ACC112 (cell line): ENCODE data around the gene C3AR1.
"Not testable (repeated sequence)": the region's sequence is repeated elsewhere in the genome, so short reads cannot be mapped to it uniquely, and the experiment has no call there.

Experiments used
- H2AFZ ChIP-seq: fragments of 200-600 bp; sonication (generic); one replicate; pipeline ENCODE4 v1.6.0; 2017; ENCODE audit warnings: antibody characterized with exemption, low read length; ENCODE audit not compliant: unreplicated experiment
- H3K27ac ChIP-seq: fragments of 200-600 bp; sonication (generic); 2 replicates; pipeline ENCODE4 v1.5.1; 2014; ENCODE audit warnings: low read depth, mild to moderate bottlenecking, antibody characterized with exemption, low read length, moderate library complexity
- H3K27me3 ChIP-seq: fragments of 200-600 bp; sonication (generic); 2 replicates; pipeline ENCODE4 v1.6.1; 2014; ENCODE audit warnings: mild to moderate bottlenecking, antibody characterized with exemption, low read length, moderate library complexity, mixed read lengths; ENCODE audit not compliant: insufficient read depth
- H3K36me3 ChIP-seq: fragments of 200-600 bp; sonication (generic); 2 replicates; pipeline ENCODE4 v1.6.1; 2016; ENCODE audit warnings: mild to moderate bottlenecking, antibody characterized with exemption, low read length, moderate library complexity, mixed read lengths; ENCODE audit not compliant: insufficient read depth
- H3K4me1 ChIP-seq: fragments of 200-600 bp; sonication (generic); one replicate; pipeline ENCODE4 v1.6.1; 2016; ENCODE audit warnings: low read length, mixed read lengths; ENCODE audit not compliant: insufficient read depth, unreplicated experiment, control insufficient read depth
- H3K4me3 ChIP-seq: fragments of 200-600 bp; sonication (generic); 2 replicates; pipeline ENCODE4 v1.5.1; 2014; ENCODE audit warnings: mild to moderate bottlenecking, low read depth, low read length
- H3K79me2 ChIP-seq: fragments of 200-600 bp; sonication (generic); one replicate; pipeline ENCODE4 v1.6.0; 2016; ENCODE audit warnings: low read length; ENCODE audit not compliant: control insufficient read depth, unreplicated experiment, insufficient read depth

The C3AR1 gene

DNA sequence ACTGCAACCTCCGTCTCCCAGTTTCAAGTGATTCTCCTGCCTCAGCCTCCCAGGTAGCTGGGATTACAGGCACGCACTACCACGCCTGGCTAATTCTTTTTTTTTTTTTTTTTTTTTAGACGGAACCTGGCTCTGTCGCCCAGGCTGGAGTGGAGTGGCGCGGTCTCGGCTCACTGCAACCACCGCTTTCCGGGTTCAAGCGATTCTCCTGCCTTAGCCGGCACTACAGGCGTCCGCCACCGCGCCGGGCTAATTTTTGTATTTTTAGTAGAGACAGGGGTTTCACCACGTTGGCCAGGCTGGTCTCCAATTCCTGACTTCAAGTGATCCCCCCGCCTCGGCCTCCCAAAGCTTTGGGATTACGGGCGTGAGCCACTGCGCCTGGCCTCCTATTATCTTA, 35.1 kb downstream of the C3AR1 start:
- H3K4me1 ChIP-seq = peaks cover 24% of the 10 kb centered on the region
- H3K79me2 ChIP-seq = peaks cover 30% of the 10 kb centered on the region
- not testable (repeated sequence) for H3K4me3 ChIP-seq, H3K27ac ChIP-seq, H3K27me3 ChIP-seq, H2AFZ ChIP-seq, H3K36me3 ChIP-seq

GRCh38 chr12:8030189-8030588, 36.0 kb downstream of the C3AR1 start:
- no peaks in the 10 kb centered on the region for H3K36me3 ChIP-seq
- no peaks in the 10 kb centered on the region for H3K27me3 ChIP-seq
- no peak overlapping the region for H2AFZ ChIP-seq
- no peak overlapping the region for H3K27ac ChIP-seq
- peaks cover 23% of the 10 kb centered on the region for H3K79me2 ChIP-seq
- H3K4me3 ChIP-seq = no peak overlapping the region
- H3K4me1 ChIP-seq = peaks cover 19% of the 10 kb centered on the region

DNA sequence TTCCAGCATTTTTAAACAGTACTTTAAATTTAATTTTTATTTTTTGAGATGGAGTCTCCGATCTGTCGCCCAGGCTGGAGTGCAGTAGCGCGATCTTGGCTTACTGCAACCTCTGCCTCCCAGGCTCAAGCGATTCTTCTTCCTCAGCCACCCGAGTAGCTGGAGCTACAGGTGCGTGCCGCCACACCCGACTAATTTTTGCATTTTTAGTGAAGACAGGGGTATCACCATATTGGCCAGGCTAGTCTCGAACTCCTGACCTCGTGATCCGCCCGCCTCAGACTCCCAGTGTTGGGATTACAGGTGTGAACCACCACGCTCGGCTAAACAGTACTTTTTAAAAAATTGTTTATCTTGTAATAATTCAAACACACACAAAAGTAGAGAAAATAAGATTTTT, 37.9 kb downstream of the C3AR1 start:
- Histone ChIP-seq H3K4me1 (peaks cover 3% of the 10 kb centered on the region), H3K36me3 (no peaks in the 10 kb centered on the region), H2AFZ (no peak overlapping the region), H3K79me2 (peaks cover 7% of the 10 kb centered on the region), H3K27me3 (no peaks in the 10 kb centered on the region), H3K4me3 (no peak overlapping the region), H3K27ac (no peak overlapping the region)

- Histone ChIP-seq H3K27ac (peak overlapping the region; percentile 95), H3K79me2 (peaks cover 3% of the 10 kb centered on the region), H2AFZ (peak overlapping the region; percentile 84), H3K4me3 (peak overlapping the region; percentile 79), H3K4me1 (peaks cover 3% of the 10 kb centered on the region), H3K27me3 (no peaks in the 10 kb centered on the region), H3K36me3 (no peaks in the 10 kb centered on the region)
These were observed 38.3 kb downstream of the C3AR1 start for GRCh38 chr12:8027856-8028255.

GRCh38 chr12:8026291-8026900, 39.8 kb downstream of the C3AR1 start:
- Histone ChIP-seq H3K4me1 (peaks cover 3% of the 10 kb centered on the region), H2AFZ (peak overlapping the region; percentile 54), H3K79me2 (no peaks in the 10 kb centered on the region), H3K27me3 (no peaks in the 10 kb centered on the region), H3K27ac (peak overlapping the region; percentile 95), H3K4me3 (peak overlapping the region; percentile 79), H3K36me3 (no peaks in the 10 kb centered on the region)

- H3K4me3 ChIP-seq = peak overlapping the region; percentile 71
- no peak overlapping the region for H3K27ac ChIP-seq
- H2AFZ ChIP-seq = no peak overlapping the region
- H3K79me2 ChIP-seq = no peaks in the 10 kb centered on the region
- peaks cover 50% of the 10 kb centered on the region for H3K27me3 ChIP-seq
- H3K4me1 ChIP-seq = no peaks in the 10 kb centered on the region
- no peaks in the 10 kb centered on the region for H3K36me3 ChIP-seq
These were observed 47.2 kb downstream of the C3AR1 start for GRCh38 chr12:8018666-8019581.

GRCh38 chr12:8018213-8018612, 47.9 kb downstream of the C3AR1 start:
- not testable (repeated sequence) for H3K36me3 ChIP-seq, H3K27ac ChIP-seq, H3K79me2 ChIP-seq, H2AFZ ChIP-seq, H3K4me1 ChIP-seq
- Histone ChIP-seq H3K4me3 (peak overlapping the region; percentile 71), H3K27me3 (peaks cover 50% of the 10 kb centered on the region)

- Histone ChIP-seq H3K27me3 (peaks cover 48% of the 10 kb centered on the region), H3K79me2 (no peaks in the 10 kb centered on the region), H3K36me3 (no peaks in the 10 kb centered on the region), H2AFZ (no peak overlapping the region), H3K27ac (no peak overlapping the region), H3K4me1 (no peaks in the 10 kb centered on the region), H3K4me3 (peak overlapping the region; percentile 31; the same call in 1 of the 2 replicates)
These were observed 51.3 kb downstream of the C3AR1 start for GRCh38 chr12:8014836-8015235.

DNA sequence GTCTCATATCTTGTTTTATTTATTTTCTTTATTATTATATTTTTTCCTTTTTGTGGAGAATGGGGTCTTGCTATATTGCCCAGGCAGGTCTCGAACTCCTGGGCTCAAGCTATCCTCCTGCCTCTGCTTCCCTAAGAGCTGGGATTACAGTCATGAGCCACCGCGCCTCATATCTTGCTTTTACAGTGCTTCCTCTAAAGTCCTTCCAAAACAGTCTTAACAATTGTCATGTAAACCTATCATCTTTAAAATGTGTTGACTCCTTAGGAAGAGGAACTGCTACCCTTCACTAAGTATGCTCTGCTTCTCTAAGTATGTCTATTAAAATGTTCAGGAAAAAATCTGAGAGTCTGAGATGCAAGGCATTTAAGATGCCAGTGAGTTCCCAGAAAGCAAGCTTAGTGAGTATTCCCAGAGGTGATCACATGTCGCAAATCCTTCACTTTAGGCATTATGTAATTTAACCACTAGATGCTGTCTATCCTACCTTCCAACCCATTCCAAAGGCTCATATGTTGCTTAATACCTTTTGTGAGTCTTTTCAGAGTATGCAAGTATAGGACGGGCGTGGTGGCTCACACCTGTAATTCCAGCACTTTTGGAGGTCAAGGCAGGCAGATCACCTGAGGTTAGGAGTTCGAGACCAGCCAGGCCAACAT, 53.4 kb downstream of the C3AR1 start:
- H3K36me3 ChIP-seq = no peaks in the 10 kb centered on the region
- peaks cover 43% of the 10 kb centered on the region for H3K27me3 ChIP-seq
- no peaks in the 10 kb centered on the region for H3K4me1 ChIP-seq
- no peak overlapping the region for H3K4me3 ChIP-seq
- H2AFZ ChIP-seq = no peak overlapping the region
- H3K27ac ChIP-seq = no peak overlapping the region
- no peaks in the 10 kb centered on the region for H3K79me2 ChIP-seq

DNA sequence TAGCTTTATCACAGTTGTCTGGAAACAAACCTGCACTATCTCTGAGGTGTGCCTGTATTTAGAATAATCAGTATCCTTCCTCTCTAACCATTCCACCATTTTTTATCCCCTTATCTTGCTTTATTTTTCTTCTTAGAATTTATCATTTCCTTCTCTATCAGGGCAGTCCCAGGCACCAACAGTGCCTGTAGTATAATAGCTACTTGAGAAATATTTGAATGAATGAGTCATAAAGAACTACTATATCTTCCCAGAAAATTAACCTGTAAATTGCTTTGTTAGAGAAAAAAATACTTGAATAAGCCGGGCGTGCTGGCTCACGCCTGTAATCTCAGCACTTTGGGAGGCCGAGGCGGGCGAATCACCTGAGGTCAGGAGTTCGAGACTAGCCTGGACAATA, 54.8 kb downstream of the C3AR1 start:
- Histone ChIP-seq H3K27ac (no peak overlapping the region), H3K4me1 (no peaks in the 10 kb centered on the region), H3K36me3 (no peaks in the 10 kb centered on the region), H3K79me2 (no peaks in the 10 kb centered on the region), H2AFZ (no peak overlapping the region), H3K27me3 (peaks cover 31% of the 10 kb centered on the region), H3K4me3 (no peak overlapping the region)
